Measurements from ENCODE around the gene NUP205. TPM values are rescaled to one million over a fixed set of nuclear protein-coding genes. Genes with fewer than 3 reads are reported as not detected.
"Not testable (repeated sequence)": the region's sequence is repeated elsewhere in the genome, so short reads cannot be mapped to it uniquely, and the experiment has no call there.

The NUP205 gene
- total RNA-seq, 1 experiment from 2014 or later = 75.1 TPM

DNA sequence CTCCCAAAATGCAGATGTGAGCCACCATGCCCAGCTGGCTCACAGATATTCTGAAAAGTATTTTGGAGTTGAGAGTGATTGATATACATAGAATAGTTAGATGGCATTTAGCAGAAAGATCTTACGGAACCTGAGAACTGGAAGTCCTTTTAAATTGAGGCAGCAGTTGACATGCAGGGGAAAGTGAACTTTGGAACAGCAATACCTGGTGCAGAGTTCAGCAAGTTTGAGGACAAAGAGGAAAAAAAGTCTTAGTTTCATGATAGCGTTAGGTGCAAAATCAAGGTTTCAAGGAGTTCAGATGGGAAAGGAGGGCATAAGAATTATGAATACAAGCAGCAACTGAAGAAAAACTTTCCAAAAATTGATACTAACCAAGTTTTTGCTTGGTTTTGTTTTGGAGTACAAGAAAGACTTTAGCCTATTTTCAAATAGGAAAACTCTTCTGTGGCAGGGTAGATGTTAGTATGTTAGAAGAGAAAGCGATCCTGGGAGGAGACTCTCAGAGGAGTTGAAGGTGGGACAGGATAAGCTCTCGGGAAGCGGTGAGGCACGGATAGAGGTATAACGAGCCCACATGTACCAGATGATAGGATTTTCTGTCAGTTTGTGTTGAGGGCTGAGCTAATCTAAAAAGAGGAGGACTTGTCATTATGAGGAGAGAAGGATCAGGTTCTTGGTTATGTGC is 76.6 kb downstream of the NUP205 start:
- no TSS peak for BruUV-seq (replicated peaks)
- H3K9me3 Mint-ChIP-seq (ENCODE audit: low read depth, unreplicated experiment) = no peaks in the 10 kb centered on the region
- DNase-seq = no peak
- CTCF ChIA-PET = no interaction called here
- no peaks in the 10 kb centered on the region for H3K4me1 Mint-ChIP-seq (ENCODE audit: low read depth, unreplicated experiment)
- no peaks in the 10 kb centered on the region for H3K27me3 Mint-ChIP-seq (ENCODE audit: unreplicated experiment)
- H3K27ac Mint-ChIP-seq (ENCODE audit: unreplicated experiment) = no peak overlapping the region
- TF ChIP-seq, protein P1, sequence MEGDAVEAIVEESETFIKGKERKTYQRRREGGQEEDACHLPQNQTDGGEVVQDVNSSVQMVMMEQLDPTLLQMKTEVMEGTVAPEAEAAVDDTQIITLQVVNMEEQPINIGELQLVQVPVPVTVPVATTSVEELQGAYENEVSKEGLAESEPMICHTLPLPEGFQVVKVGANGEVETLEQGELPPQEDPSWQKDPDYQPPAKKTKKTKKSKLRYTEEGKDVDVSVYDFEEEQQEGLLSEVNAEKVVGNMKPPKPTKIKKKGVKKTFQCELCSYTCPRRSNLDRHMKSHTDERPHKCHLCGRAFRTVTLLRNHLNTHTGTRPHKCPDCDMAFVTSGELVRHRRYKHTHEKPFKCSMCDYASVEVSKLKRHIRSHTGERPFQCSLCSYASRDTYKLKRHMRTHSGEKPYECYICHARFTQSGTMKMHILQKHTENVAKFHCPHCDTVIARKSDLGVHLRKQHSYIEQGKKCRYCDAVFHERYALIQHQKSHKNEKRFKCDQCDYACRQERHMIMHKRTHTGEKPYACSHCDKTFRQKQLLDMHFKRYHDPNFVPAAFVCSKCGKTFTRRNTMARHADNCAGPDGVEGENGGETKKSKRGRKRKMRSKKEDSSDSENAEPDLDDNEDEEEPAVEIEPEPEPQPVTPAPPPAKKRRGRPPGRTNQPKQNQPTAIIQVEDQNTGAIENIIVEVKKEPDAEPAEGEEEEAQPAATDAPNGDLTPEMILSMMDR (IDR thresholded peaks at IDR 0.05; ENCODE audit: unreplicated experiment) = no peak
- intact Hi-C loops (cut with micrococcal nuclease; ENCODE audit: unreplicated experiment) = no loop called here
- no peak overlapping the region for H3K4me3 Mint-ChIP-seq (ENCODE audit: low read depth, unreplicated experiment)
- H3K36me3 Mint-ChIP-seq (ENCODE audit: insufficient read depth, unreplicated experiment) = peaks cover 48% of the 10 kb centered on the region

DNA sequence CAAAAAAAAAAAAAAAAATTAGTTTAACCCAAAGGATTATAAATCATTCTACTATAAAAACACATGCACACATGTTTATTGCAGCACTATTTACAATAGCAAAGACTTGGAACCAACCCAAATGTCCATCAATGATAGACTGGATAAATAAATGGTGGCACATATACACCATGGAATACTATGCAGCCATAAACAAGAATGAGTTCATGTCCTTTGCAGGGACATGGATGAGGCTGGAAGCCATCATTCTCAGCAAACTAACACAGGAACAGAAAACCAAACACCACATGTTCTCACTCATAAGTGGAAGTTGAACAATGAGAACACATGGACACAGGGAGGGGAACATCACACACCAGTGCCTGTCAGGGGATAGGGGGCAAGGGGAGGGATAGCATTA is 82.0 kb downstream of the NUP205 start:
- H3K36me3 Mint-ChIP-seq (ENCODE audit: insufficient read depth, unreplicated experiment) = peaks cover 35% of the 10 kb centered on the region
- DNase-seq, CTCF ChIA-PET: not testable (repeated sequence)

DNA sequence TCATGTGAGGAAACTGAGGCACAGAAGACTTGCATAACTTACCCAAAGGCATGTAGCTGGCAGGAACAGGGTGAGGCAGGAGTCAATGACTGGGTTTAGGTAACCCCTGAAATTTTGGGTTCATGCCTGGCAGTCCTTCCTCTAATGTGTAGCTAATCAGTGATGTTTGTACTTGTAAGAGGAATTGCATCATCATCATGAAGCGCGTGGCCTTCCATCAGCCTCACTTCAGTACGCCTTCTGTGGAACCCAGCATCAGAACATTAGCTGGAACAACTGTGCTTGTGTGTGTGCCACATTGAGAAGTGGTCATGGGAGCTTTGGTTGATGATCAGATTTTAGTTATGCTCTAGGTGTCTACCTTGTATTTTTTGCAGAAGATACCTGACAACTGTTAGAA is 86.4 kb downstream of the NUP205 start:
- Mint-ChIP-seq H3K36me3 (ENCODE audit: insufficient read depth, unreplicated experiment) (peaks cover 15% of the 10 kb centered on the region), H3K4me3 (ENCODE audit: low read depth, unreplicated experiment) (no peak overlapping the region), H3K27me3 (ENCODE audit: unreplicated experiment) (no peaks in the 10 kb centered on the region), H3K9me3 (ENCODE audit: low read depth, unreplicated experiment) (no peaks in the 10 kb centered on the region), H3K4me1 (ENCODE audit: low read depth, unreplicated experiment) (no peaks in the 10 kb centered on the region), H3K27ac (ENCODE audit: unreplicated experiment) (no peak overlapping the region)
- no peak for DNase-seq
- CTCF ChIA-PET = interaction anchor here (1.4 kb wide), 1 partner anchor 370 kb away, joined by 4 read pairs; no protein-coding TSS in a partner anchor
- intact Hi-C loops (cut with micrococcal nuclease; ENCODE audit: unreplicated experiment) = no loop called here
- TF ChIP-seq, protein P1 (IDR thresholded peaks at IDR 0.05; ENCODE audit: unreplicated experiment) = no peak
- BruUV-seq (replicated peaks) = no TSS peak

More for the DNA sequence above, 82.0 kb downstream of the NUP205 start:
- BruUV-seq (replicated peaks); H3K4me1 Mint-ChIP-seq (ENCODE audit: low read depth, unreplicated experiment); intact Hi-C loops (cut with micrococcal nuclease; ENCODE audit: unreplicated experiment); H3K4me3 Mint-ChIP-seq (ENCODE audit: low read depth, unreplicated experiment); H3K9me3 Mint-ChIP-seq (ENCODE audit: low read depth, unreplicated experiment); H3K27ac Mint-ChIP-seq (ENCODE audit: unreplicated experiment); H3K27me3 Mint-ChIP-seq (ENCODE audit: unreplicated experiment): not testable (repeated sequence)

DNA sequence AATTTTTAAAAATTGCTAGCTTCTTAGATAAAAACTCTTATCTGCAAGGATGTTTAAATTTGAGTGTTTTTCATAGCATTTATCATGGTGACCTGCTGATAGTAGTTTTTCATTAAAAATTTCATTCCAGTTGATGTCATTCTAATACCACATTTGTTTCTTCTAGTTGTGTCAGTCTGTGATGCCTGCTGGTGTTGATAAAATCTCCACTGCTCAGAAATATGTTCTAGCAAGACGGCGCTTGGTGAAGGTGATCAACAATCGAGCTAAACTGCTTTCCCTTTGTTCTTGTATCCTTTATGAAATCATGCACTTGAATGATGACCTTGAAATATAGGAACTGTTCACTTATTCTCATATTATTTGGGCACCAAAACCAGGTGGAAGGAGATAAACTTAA is 87.0 kb downstream of the NUP205 start:
- Mint-ChIP-seq H3K27me3 (ENCODE audit: unreplicated experiment) (no peaks in the 10 kb centered on the region), H3K4me1 (ENCODE audit: low read depth, unreplicated experiment) (no peaks in the 10 kb centered on the region), H3K36me3 (ENCODE audit: insufficient read depth, unreplicated experiment) (peaks cover 15% of the 10 kb centered on the region), H3K9me3 (ENCODE audit: low read depth, unreplicated experiment) (no peaks in the 10 kb centered on the region), H3K4me3 (ENCODE audit: low read depth, unreplicated experiment) (no peak overlapping the region), H3K27ac (ENCODE audit: unreplicated experiment) (no peak overlapping the region)
- CTCF ChIA-PET = interaction anchor here (0.6 to 1.4 kb wide), 5 partner anchors 254 to 370 kb away, joined by 4 to 12 read pairs (median 4); no protein-coding TSS in a partner anchor
- TF ChIP-seq, protein P1 (IDR thresholded peaks at IDR 0.05; ENCODE audit: unreplicated experiment) = no peak
- DNase-seq = no peak
- intact Hi-C loops (cut with micrococcal nuclease; ENCODE audit: unreplicated experiment) = loop anchor here (1.0 kb wide), 2 partner anchors 132 to 370 kb away; no protein-coding TSS in a partner anchor
- BruUV-seq (replicated peaks) = no TSS peak

Measured in Calu3 (cell line).